Activated naive CD4-positive, alpha-beta T cell treated with anti-CD3 and anti-CD28 coated beads, Interleukin-2, amount 50 U/mL, for 16 hours (primary cell): ENCODE results near the gene DMTF1.

ENCODE experiments used
- DNase-seq: peaks from one replicate; pipeline ENCODE4 v3.0.0-alpha.2; 2020

The DMTF1 gene

DNA sequence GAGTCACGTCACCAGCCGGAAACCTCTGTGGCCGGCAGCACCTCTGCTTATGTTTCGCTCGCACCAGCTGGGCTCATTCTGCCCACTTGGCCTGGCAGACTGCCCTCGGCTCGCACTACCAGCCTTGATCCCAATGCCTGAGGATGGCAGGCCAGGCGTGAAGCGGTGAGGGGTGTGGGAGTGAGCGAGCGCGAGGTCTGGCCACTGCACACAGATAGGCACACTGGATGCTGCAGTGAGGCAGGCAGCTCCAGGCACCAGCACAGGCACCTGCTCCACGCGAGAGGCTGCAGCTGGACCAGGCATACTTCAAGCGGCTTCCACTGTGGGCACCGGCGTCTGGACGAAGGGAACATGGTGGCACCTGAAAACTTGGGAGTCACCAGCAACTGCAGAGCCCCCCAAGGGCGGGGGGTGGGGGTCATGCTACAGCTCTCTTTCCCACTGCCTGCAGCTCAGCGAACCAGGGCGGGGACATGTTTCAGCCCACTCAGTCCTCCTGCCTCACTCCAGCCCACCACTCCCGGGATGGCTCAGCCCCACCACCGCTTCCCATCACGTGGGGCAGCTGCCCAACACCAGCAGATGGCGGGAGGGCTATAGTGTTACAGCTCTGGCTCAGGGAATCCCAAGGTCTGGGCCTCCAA, 5.4 kb upstream of the DMTF1 start:
- no peak for DNase-seq

DNA sequence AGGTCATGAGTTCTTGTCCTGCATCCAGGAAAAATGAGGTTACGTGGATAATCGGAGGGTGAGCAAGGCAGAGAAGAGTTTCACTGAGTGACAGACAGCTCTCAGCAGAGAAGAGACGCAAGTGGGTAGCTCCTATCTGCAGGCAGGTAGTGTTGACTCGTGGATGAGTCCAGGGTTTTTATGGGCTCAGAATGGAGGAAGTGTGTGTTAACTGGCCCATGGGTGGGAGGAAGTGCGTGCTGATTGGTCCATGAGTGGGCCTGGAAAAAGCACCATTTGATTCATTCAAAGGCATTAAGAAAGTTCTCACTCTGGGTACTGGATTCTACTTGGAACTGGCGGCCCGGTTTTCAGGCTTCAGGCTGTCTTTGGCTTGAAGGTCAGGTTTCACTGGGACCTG, 4.8 kb upstream of the DMTF1 start:
- no peak for DNase-seq

DNA sequence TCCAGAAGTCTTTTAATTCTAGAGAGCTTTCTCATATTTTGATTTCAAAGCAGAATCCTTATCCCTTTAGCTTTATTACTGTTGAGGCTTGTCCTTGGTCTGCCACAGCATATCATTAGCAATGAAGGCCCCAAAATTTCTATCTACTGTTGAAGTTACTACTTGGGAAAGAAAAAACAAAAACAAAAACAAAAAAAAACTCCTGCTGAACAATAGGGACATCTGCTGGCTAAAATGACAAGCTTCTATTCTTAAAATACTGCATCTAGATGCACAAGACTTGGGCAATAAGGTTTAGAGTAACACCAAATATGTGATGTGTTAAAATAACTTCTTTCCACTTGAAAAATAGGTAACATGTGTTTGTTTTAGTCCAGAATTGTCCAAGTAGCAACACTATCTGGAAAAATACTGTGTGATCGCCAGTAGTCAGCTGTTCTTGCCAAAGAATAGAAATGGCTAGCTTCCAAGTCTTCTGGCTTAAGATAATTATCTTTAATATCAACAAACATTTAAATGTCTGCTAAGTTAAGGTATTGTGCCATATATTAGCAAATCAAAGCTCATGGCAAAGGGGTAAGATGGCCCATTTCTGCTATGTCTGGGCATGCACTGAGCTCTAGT, 3.8 kb upstream of the DMTF1 start:
- no peak for DNase-seq

GRCh38 chr7:87151002-87151728, 1.1 kb upstream of the DMTF1 start:
- DNase-seq: no peak

DNA sequence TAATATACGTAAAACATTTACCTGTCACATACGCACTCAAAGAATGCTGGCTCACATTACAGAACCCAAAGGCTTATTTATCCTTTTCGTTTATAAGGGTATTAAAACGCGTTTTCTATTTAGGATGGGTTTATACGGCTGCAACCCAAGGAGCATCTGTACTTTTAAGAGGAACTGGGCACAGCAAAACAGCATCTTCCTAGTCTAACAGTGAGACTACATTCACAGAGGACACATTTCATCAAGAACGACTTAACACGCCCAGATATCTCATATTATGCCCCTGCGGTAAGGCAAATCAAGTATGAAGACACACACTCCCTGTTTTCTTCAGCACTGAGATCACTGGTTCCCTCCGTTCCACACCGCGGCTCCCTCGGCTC, 533 bp upstream of the DMTF1 start:
- no peak for DNase-seq

DNA sequence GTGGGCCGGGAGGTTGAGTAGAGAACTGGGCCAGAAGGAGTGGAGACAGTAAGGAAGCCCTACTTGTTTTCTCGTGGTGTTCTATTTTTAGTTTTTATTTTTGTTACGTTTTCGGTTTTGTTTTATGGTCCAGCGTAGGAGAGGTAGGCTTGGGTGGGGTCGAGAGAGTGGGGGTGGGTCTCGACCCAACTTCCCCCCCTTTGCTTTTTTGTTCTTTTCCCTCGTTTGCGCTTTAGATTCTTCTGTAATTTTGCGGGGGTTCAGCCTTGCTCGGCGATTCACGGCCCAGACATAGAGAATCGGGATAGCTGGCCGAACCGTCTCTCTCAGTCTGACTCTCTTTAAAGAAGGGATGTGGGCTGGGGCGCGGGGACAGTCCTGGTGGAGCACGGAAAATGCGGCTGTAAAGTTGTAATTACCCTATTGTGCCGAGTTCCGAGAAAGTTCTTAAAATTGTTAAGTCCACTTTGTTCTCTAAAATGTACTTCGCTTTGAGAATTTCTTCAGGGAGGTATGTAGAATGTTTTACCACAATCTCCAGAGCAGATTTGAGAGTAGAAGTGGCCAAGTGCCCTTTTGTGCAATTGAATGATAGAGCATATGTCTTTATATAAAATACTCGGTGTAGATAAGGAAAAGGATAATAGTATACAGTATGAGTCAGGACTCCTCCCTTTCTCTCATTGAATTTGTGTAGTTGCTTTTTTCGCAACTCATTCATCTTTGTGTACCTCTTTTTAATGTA, 816 bp downstream of the DMTF1 start:
- DNase-seq: peak; percentile 23

GRCh38 chr7:87154166-87154565, 1.9 kb downstream of the DMTF1 start:
- no peak for DNase-seq

DNA sequence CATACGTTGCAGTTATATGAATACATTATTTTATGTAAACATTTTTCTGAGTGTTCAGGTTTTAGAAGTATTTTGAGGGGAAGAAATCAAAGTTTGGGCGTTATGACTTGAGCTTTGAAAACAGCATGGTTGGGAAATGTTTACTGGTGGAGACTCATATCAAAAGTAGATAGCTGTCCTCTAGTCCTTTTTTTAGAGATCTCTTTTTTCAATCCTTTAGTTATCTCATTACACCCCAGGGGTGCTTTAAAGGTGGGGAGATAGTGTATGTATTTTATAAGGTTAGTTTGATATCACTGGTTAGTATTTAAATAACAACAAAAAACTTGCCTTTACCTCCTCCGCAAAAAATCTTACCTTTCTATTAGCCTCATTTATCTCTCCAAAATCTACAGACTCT, 2.3 kb downstream of the DMTF1 start:
- DNase-seq: no peak

- DNase-seq: no peak
Measured at GRCh38 chr7:87155788-87156187, 3.5 kb downstream of the DMTF1 start.

DNA sequence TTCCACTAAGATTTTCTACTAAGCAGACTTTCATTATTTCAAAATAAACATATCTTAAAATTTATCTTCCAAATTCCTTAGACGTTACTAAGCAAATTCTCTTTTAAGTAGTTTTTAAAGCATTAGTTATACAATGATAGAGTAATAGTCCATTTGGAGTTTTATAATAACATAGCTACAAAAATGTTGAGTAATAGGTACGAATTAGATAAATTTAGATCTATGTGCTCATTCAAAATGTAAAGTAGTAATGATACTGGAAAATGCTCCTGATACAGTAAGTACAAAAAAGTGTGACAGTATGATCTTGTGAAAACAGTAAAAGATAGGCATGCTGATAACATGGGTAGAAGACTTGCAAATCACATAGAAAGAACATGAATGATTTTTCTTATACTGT, 4.5 kb downstream of the DMTF1 start:
- no peak for DNase-seq

DNA sequence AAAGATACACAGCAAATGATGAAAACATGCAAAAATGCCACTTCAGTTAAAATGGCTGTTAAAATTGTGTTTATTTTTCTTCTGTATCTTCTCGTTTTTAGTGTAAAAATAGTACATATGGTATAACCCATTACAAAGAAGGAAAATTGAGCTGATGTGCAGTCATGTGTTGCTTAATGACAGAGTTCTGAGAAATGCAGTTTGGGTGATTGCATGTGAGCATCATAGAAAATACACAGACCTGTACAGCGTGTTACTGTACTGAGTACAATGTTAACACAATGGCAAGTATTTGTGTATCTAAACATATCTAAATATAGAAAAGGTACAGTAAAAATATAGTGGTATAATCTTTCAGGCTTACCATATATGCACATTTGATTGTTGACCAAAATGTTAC, 7.3 kb downstream of the DMTF1 start:
- no peak for DNase-seq

GRCh38 chr7:87164433-87164832, 12.2 kb downstream of the DMTF1 start:
- DNase-seq: no peak

DNA sequence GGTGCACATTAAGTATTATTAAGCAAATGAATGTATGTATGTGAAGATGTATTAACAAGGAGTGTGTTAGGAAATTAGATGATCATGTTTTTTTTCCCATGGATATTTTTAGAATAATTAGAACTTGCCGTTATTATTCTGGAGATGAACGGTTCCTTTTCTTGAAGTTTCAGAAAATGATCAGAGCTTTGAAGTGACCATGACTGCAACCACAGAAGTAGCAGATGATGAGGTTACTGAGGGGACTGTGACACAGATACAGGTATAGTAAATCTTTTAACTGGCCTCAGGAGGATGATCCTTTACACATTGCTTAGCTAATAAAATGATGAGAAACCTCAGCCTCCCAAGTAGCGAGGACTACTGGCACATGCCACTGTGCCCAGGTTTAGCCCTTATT, 18.6 kb downstream of the DMTF1 start:
- DNase-seq: no peak

DNA sequence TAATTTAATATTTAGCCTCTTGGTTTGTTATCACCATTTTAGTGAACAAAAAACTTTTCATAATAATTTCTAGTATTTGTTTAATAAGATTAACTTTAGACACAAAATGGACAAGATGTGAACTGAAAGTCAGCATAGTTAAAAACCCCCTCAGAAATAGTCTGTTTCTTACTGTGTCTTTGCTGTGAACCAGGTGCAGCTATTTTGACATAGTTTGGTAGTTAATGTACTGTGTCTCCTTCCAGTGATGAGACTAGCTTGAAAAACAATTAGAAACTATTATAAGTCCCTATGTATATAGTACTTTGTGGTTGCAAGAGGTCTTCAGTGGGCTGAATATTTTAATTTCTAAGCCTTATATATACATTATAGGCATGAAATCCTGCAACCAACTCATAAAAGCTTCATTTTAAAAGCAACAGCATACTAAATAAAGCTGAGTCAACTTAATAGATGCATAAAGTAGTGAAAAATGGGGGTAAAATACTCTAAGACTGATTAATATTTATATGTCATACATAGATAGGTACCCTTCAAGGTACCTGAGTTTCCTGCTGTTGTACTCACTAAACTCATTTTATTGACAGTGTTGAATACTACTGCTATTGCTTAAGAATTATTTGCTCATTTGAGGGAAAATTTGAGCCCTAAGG, 19.2 kb downstream of the DMTF1 start:
- DNase-seq: no peak

DNA sequence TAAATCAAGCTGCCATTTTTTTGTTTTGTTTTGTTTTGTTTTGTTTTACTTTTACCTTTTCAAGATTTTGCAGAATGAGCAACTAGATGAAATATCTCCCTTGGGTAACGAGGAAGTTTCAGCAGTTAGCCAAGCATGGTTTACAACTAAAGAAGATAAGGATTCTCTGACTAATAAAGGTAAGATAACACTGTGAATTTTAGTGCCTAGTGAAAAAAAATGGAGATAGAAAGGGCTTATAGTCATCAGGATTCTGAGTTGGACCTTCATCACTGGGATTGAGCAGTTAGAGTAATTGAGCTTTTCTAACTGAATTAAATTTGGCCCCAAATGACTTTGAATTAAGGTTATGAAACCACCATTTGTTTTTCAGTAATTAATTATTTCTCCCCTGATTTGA, 21.2 kb downstream of the DMTF1 start:
- no peak for DNase-seq

DNA sequence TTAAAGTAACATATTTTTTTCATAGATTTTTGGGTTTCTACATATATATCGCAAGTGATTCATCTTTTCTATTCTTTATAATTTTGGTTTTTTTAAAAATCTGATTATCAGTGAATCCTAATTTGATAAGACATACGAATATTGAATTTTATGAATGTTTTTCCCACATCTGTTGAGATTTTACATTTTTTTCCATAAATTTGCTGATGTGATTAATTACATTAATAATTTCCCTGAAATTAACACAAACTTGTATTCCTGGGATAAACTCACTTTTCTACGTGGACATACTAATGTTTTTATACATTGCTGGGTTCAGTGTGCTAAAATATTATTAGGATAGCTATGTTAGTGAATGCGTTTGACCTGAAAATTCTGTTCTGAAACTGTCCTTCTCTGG, 26.1 kb downstream of the DMTF1 start:
- no peak for DNase-seq

DNA sequence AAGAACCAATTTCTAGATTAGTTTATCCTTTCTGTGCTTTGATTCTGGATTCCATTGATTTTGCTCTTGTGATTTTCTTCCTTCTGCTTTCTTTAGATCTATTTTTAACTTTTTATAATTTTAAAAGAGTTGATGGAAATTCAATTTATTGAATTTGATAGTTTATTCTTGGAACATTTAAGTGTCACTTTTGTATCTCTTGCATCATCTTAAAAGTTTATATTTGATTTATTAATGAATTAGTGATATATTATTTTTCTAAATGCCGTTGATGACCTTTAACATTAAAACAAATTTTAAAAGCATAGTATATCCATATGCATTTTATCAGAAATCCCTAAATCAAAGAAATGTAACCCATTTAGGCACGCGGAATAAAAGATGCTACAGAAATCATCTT, 26.9 kb downstream of the DMTF1 start:
- DNase-seq: no peak

DNA sequence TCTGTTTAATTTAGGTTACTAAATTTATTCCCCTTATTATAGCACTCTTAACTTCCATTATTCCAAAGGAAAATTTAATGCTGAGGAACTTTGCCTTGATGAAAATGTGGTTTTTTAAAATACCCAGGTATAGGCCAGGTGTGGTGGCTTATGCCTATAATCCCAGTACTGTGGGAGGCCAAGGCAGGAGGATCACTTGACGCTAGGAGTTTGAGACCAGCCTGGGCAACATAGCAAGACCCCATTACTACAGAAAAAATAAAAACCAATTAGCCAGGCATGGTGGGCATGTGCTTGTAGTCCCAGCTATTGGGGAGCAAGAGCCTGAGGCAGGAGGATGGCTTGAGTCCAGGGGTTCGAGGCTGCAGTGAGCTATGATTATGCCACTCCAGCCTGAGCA, 34.9 kb downstream of the DMTF1 start:
- DNase-seq: no peak

DNA sequence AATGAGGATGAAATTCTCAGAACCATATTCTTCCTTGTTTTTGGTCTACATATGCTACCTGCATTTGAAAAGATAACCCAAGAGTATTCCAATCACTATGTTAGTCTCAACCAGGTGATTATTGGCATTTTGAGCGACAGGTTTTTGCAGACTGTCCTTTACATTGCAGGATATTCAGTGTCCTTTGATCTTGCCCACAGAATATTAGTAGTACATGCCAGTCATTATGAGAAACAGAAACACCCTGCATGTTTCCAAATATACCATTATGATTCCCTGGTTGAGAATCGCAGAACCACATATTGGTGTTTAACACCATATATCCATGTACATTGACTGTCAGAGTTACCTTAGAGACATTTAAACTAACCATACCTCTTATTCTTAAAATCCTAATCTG, 36.7 kb downstream of the DMTF1 start:
- no peak for DNase-seq

- DNase-seq: no peak
Measured at GRCh38 chr7:87190783-87191182, 38.5 kb downstream of the DMTF1 start.

DNA sequence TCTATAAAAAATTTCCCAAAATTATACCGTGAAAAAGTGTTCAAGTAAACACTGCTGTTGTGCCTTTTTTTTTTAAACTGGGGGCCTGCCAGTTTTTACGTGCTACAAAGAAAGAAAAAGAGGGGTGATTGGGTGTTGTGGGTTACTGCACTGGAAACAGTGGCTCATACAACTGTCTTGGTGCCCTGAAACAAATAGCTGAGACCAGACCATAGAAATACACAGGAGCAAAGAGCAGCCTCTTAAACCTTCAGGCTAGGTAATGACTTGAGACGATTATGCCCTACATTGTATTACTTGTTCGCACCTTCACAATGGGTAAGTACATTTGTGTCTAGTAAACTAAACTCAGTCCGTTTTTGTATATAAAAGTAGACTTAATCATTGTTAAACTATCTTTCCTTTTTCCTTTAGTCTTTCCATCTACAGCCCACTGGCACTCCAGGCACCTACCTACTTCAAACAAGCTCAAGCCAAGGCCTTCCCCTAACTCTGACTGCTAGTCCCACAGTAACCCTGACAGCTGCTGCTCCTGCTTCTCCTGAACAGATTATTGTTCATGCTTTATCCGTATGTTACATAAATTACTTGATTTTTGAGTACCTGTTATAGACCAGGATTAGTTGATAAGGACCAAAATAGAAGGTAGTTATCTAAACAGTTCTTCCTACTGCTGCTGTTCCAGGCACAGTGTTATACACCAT, 40.7 kb downstream of the DMTF1 start:
- DNase-seq: no peak

GRCh38 chr7:87193912-87194311, 41.7 kb downstream of the DMTF1 start:
- DNase-seq: no peak

- no peak for DNase-seq
Measured at GRCh38 chr7:87199241-87199640, 47.0 kb downstream of the DMTF1 start.
